Measurements from ENCODE around the gene CBS.

- TF ChIP-seq POLR2A (IDR thresholded peaks at IDR 0.05; ENCODE audit: low read length), result no peak
- no peak for TF ChIP-seq GATA1 (IDR thresholded peaks at IDR 0.05; ENCODE audit: low read depth, low read length)
Observed at GRCh38 chr21:43012596-43012995, 63.0 kb downstream of the CBS start.
